ENCODE measurements around the gene ST3GAL3.
"Not testable (repeated sequence)": the region's sequence is repeated elsewhere in the genome, so short reads cannot be mapped to it uniquely, and the experiment has no call there.

ST3GAL3 gene

GRCh38 chr1:43699281-43699680, 8.1 kb upstream of the ST3GAL3 start:
- DNase-seq (ENCODE audit: low read depth in 2 of 3, low spot score in 1 of 3): no peak

- DNase-seq (ENCODE audit: low read depth in 2 of 3, low spot score in 1 of 3): no peak
Observed at GRCh38 chr1:43703836-43704235, 3.5 kb upstream of the ST3GAL3 start.

- DNase-seq (ENCODE audit: low read depth in 2 of 3, low spot score in 1 of 3): no peak
Observed at GRCh38 chr1:43704838-43705237, 2.5 kb upstream of the ST3GAL3 start.

- DNase-seq (ENCODE audit: low read depth in 2 of 3, low spot score in 1 of 3): no peak
Observed at GRCh38 chr1:43705334-43705733, 2.0 kb upstream of the ST3GAL3 start.

- DNase-seq (ENCODE audit: low read depth in 2 of 3, low spot score in 1 of 3): no peak
Observed at GRCh38 chr1:43705982-43706597, 1.2 kb upstream of the ST3GAL3 start.

DNA sequence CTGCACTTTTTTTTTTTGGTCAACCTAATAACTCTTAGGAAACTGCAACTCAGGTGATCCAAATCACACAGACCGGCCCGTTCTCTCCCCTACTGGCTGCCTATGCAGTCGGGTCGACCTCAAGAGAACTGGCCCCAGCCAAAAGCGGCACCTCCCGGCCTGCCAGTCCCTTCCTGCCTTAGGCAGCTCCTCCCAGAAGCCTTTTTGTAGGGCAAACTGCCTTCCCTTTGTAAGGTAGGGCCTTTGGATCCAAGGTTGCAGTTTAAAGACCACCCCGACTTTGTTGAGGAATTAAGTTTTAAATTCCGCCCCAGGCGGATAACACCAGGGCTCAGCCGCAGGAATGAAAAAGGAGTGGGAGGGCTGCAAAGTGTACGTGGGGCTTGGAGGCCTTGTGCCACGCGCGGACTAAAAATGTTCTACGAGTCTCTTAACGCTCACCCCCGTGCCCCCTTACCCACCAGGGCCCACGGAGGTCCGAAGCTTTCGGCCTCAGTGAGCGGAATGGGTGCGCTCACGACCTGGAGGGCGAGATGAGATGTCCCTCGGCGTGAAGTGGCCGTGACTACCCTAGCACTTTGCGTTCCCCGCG, 642 bp upstream of the ST3GAL3 start:
- DNase-seq (ENCODE audit: low read depth in 2 of 3, low spot score in 1 of 3): peak; percentile 4 to 31 (median 9)

- peak in 2 of 3 donors; percentile 1 to 14 for DNase-seq (ENCODE audit: low read depth in 2 of 3, low spot score in 1 of 3)
Observed at GRCh38 chr1:43708002-43708410, 670 bp downstream of the ST3GAL3 start.

DNA sequence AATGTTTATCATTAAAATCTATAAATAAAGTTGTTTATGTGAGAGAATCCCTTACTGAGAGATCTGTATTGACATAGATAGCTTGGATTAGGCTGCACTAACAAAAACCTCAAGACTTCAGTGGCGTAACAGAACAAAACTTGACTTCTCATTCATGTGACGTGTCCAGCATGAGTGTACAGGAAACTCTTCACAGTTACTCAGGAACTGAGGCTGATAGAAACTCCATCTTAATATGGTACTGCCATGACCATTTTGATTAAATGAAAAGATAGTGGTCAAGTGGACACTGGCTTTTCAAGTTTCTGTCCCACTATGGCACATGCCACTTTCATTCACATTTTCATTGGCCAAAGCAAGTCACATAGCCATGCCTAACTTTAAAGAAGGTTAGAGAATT, 3.7 kb downstream of the ST3GAL3 start:
- DNase-seq (ENCODE audit: low read depth in 2 of 3, low spot score in 1 of 3): no peak

DNA sequence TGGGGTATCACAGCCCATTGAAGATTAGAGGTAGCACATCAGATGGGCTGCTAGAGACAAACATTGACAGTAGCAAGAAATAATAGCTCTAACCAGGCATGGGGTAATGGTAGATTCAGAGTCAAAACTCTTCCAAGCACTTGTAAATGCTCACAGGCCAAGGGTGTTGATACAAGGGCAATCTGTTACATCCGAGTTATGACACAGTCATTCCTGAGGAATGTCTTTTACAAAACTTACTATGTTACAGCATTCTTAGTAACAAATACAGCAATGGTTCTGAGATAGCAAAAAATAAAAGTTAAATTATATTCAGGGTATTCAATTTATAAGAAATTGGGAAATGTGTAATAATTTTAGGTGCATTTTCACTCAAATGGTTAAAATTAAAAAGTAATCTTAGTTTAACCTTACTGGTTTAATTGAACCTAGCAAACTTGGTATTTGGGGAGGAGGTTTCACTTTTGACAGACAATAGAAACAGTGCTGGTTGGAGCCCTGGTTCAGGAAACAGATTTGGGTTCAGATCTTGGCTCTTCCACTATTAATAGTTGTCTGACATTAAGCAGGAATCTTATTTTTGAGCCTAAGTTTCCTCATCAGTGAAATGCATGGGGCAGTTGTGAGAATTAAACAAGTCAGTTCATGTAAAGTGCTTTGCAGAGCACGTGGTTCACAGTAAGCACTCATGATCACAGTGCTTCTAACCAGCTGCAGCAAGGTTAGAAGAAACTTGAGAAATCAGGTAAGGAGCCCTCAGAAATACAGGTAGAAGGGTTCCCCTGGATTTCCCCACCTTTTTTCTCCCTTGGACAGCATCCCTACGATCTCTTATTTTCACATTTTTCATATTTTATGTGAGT, 4.4 kb downstream of the ST3GAL3 start:
- DNase-seq (ENCODE audit: low read depth in 2 of 3, low spot score in 1 of 3): no peak

DNA sequence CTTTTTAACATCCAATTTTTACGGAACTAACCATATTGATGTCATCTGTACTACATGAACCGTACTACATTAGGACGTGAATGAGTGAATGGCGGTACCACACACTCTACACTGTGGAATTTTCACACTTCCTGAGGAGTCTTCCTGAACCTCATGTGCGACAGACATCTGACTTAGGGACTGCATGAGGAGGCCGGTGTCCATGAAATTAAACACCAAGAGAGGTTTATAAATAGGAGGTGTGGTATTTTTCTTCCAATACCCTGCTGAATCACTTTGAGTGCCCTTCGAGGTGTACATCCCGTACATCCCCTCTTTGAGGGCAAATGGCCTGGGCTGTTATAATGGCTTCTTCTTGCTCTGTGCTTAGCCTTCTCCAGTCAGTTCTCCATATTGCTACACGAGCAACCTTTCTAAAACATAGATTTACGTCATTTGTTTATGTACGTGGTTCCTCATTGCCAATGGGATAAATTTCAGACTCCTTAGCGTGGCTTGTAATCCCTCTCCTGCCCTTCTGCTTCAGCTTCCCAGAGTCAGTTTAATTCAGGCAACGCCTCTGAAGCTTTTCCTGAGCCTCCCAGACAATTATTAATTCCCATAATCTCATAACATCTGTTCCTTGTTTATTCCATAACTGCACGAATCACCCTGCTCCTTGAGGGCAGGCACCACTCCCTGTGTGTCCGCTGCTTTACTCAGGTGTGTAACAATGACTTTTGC, 9.4 kb downstream of the ST3GAL3 start:
- no peak for DNase-seq (ENCODE audit: low read depth in 2 of 3, low spot score in 1 of 3)

DNA sequence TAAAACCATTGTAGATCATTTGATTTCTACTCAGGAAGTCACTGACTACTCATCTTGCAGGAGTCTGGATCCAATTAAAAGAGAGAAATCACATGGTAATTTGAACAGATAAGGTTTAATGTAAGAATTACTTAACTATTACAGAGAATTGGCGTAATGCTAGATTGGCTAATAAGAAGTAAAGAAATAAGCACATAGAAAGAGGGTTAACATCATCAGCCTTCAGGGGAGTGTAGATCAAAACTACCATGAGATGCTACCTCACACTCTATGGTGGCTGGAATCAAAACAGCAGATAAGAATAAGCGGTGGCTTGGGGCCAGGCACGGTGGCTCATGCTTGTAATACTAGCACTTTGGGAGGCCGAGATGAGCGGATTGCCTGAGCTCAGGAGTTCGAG, 11.7 kb downstream of the ST3GAL3 start:
- no peak for DNase-seq (ENCODE audit: low read depth in 2 of 3, low spot score in 1 of 3)

GRCh38 chr1:43719670-43720419, 12.5 kb downstream of the ST3GAL3 start:
- not testable (repeated sequence) for DNase-seq (ENCODE audit: low read depth in 2 of 3, low spot score in 1 of 3)

- no peak for DNase-seq (ENCODE audit: low read depth in 2 of 3, low spot score in 1 of 3)
Observed at GRCh38 chr1:43722810-43723209, 15.5 kb downstream of the ST3GAL3 start.

- no peak for DNase-seq (ENCODE audit: low read depth in 2 of 3, low spot score in 1 of 3)
Observed at GRCh38 chr1:43729816-43730463, 22.6 kb downstream of the ST3GAL3 start.

DNA sequence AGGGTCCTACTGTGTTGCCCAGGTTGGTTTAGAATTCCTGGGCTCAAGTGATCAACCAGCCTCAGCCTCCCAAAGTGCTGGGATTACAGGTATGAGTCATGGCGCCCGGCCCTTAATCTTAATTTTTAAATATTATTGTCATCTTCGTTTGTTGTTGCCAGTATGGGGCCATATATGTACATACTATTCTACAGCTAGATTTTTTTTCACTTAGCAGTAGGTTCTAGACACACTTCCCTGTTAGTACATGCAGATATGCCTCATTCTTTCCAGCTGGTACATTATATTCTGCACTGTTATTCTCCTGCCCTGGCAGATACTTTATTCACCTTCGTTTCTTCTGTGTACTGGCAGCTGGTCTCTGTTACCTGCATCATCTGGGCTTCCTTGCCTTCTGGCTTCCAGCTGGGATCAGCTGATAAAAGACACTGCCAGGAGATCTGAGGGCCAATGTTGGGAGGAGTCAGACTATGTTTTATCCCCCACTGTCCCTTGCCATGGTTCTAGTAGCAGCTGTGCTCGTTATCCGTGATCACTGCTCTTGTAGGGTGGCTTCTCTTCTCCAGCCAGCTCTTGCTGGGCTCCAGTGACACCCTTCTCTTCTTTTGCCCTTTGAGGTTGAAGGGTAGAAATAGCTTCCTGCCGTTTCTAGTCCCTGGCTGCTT, 24.7 kb downstream of the ST3GAL3 start:
- DNase-seq (ENCODE audit: low read depth in 2 of 3, low spot score in 1 of 3): no peak

- no peak for DNase-seq (ENCODE audit: low read depth in 2 of 3, low spot score in 1 of 3)
Observed at GRCh38 chr1:43736819-43737218, 29.5 kb downstream of the ST3GAL3 start.

DNA sequence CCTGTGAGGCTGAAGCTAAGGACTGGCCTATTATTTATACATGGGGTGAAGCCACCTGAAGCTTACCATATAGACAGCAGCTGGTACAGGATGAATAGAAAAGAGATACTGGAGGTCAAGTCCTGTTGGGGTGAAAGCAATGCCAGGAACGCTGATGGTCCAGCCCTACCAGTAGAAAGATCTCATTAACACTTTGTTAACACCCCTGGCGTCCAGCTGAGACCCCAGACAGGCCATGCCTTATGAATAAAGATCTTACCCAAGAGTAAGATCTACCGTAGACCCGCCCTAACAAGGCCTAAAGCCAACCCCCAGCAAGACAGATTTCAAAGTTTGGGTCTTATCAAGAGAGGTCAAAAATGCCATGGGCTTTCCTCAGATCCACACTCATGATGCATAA, 34.7 kb downstream of the ST3GAL3 start:
- no peak for DNase-seq (ENCODE audit: low read depth in 2 of 3, low spot score in 1 of 3)

GRCh38 chr1:43743206-43743605, 35.9 kb downstream of the ST3GAL3 start:
- no peak for DNase-seq (ENCODE audit: low read depth in 2 of 3, low spot score in 1 of 3)

- DNase-seq (ENCODE audit: low read depth in 2 of 3, low spot score in 1 of 3): no peak
Observed at GRCh38 chr1:43747736-43748135, 40.4 kb downstream of the ST3GAL3 start.

GRCh38 chr1:43750083-43750482, 42.7 kb downstream of the ST3GAL3 start:
- DNase-seq (ENCODE audit: low read depth in 2 of 3, low spot score in 1 of 3): no peak

Measured in stimulated activated CD4-positive, alpha-beta T cell treated with anti-CD3 and anti-CD28 coated beads, Interleukin-12 subunit alpha, Interleukin-12 subunit beta, amount 100 ng/mL, for 48 hours (primary cell).